Stimulated activated CD4-positive, alpha-beta T cell treated with anti-CD3 and anti-CD28 coated beads, Interleukin-1b, Interleukin-23, amount 100 ng/mL, for 24 hours (primary cell): ENCODE measurements around the gene DCST1.

ENCODE experiments used
- DNase-seq, 4 experiments: peaks; one replicate each; pipeline ENCODE4 v3.0.0-alpha.2; 2020; ENCODE audit warnings: low read depth in 4 of 4, low spot score in 1 of 4

Gene DCST1

GRCh38 chr1:155030243-155030795 is 3.3 kb upstream of the DCST1 start:
- DNase-seq: no peak

GRCh38 chr1:155030899-155031298 is 2.7 kb upstream of the DCST1 start:
- DNase-seq: no peak

- DNase-seq: no peak
Observed at GRCh38 chr1:155032886-155033285, 738 bp upstream of the DCST1 start.

GRCh38 chr1:155034318-155035208 is 939 bp downstream of the DCST1 start:
- no peak for DNase-seq

GRCh38 chr1:155035936-155036335 is 2.3 kb downstream of the DCST1 start:
- DNase-seq: no peak

GRCh38 chr1:155037043-155037442 is 3.4 kb downstream of the DCST1 start:
- DNase-seq: no peak

GRCh38 chr1:155037851-155038441 is 4.3 kb downstream of the DCST1 start:
- DNase-seq: no peak

GRCh38 chr1:155038602-155039307 is 5.1 kb downstream of the DCST1 start:
- no peak for DNase-seq

- DNase-seq: no peak
Observed at GRCh38 chr1:155039308-155039669, 5.7 kb downstream of the DCST1 start.

GRCh38 chr1:155040358-155041093 is 6.9 kb downstream of the DCST1 start:
- no peak for DNase-seq

- no peak for DNase-seq
Observed at GRCh38 chr1:155042789-155043188, 9.2 kb downstream of the DCST1 start.

- DNase-seq: no peak
Observed at GRCh38 chr1:155043301-155043702, 9.7 kb downstream of the DCST1 start.

GRCh38 chr1:155043793-155044192 is 10.2 kb downstream of the DCST1 start:
- DNase-seq: no peak

- DNase-seq: no peak
Observed at GRCh38 chr1:155044365-155044764, 10.7 kb downstream of the DCST1 start.

- DNase-seq: peak in 1 of 4 experiments; percentile 42
Observed at GRCh38 chr1:155044812-155045657, 11.4 kb downstream of the DCST1 start.

- DNase-seq: no peak
Observed at GRCh38 chr1:155048449-155049334, 15.1 kb downstream of the DCST1 start.

- DNase-seq: no peak
Observed at GRCh38 chr1:155049651-155050559, 16.3 kb downstream of the DCST1 start.
